HepG2 (cell line): ENCODE results near the gene CCDC38. TPM values are rescaled to one million over a fixed set of nuclear protein-coding genes. Genes with fewer than 3 reads are reported as not detected.

Experiments
- ARID2 ChIP-seq: sonication (generic); formaldehyde crosslinking; IDR thresholded peaks from 2 replicates; pipeline ENCODE4 v1.8.1; 2022; ENCODE audit warnings: mild to moderate bottlenecking, missing genetic modification reagents, borderline replicate concordance
- BRD4 ChIP-seq: sonication (generic); formaldehyde crosslinking; IDR thresholded peaks from 2 replicates; pipeline ENCODE4 v1.4.0; 2020; ENCODE audit warnings: missing genetic modification reagents
- ESRRA ChIP-seq: sonication (generic); formaldehyde crosslinking; IDR thresholded peaks from 2 replicates; pipeline ENCODE4 v1.5.1; 2020; ENCODE audit warnings: mild to moderate bottlenecking, low read depth, missing genetic modification reagents
- FOSL2 ChIP-seq: sonication (generic); formaldehyde crosslinking; IDR thresholded peaks from 2 replicates; pipeline ENCODE4 v1.4.0; 2020; ENCODE audit warnings: missing genetic modification reagents
- GATAD2A ChIP-seq: IDR thresholded peaks from 2 replicates; pipeline ENCODE4 v1.6.1; 2016
- HNF1A ChIP-seq, 2 experiments: sonication (generic) in 1 of 2; formaldehyde crosslinking in 1 of 2; IDR thresholded peaks; 2 replicates each; pipeline versions ENCODE4 v1.4.0 to v1.6.1; 2016 to 2020; ENCODE audit warnings: borderline replicate concordance in 1 of 2, low read depth in 1 of 2, mild to moderate bottlenecking in 1 of 2, missing genetic modification reagents in 1 of 2
- KMT2B ChIP-seq: IDR thresholded peaks from 2 replicates; pipeline ENCODE4 v1.6.1; 2016; ENCODE audit warnings: missing genetic modification reagents, missing compliant biosample characterization
- MAF1 ChIP-seq: sonication (generic); formaldehyde crosslinking; IDR thresholded peaks from 2 replicates; pipeline ENCODE4 v1.5.0; 2020; ENCODE audit warnings: missing genetic modification reagents, borderline replicate concordance
- MBD4 ChIP-seq: IDR thresholded peaks from 2 replicates; pipeline ENCODE4 v1.6.1; 2012; ENCODE audit warnings: low read length, inconsistent platforms, borderline replicate concordance
- MEIS1 ChIP-seq: sonication (generic); formaldehyde crosslinking; IDR thresholded peaks from 2 replicates; pipeline ENCODE4 v1.9.0; 2021; ENCODE audit warnings: mild to moderate bottlenecking, missing genetic modification reagents, moderate library complexity, borderline replicate concordance
- NCOA2 ChIP-seq: sonication (generic); formaldehyde crosslinking; IDR thresholded peaks from 2 replicates; pipeline ENCODE4 v1.8.0; 2022; ENCODE audit warnings: inconsistent platforms
- NFYC ChIP-seq: IDR thresholded peaks from 2 replicates; pipeline ENCODE4 v1.6.1; 2016; ENCODE audit warnings: missing genetic modification reagents, missing compliant biosample characterization
- REST ChIP-seq, 2 experiments: IDR thresholded peaks; 2 replicates each; pipeline ENCODE4 v1.6.1; 2011 to 2012; ENCODE audit warnings: low read length in 2 of 2, borderline replicate concordance in 1 of 2, low read depth in 1 of 2, mild to moderate bottlenecking in 1 of 2, moderate library complexity in 1 of 2
- SMC3 ChIP-seq: IDR thresholded peaks from 2 replicates; pipeline ENCODE4 v1.6.1; 2011; ENCODE audit warnings: low read length, improper control_type of control experiment
- SP1 ChIP-seq, 2 experiments: fragments of 450-650 bp in 1 of 2; sonication (generic) in 1 of 2; formaldehyde crosslinking in 1 of 2; IDR thresholded peaks; 2 replicates each; pipeline versions ENCODE4 v1.4.0 to v1.6.1; 2016 to 2020; ENCODE audit warnings: missing genetic modification reagents in 1 of 2
- TBP ChIP-seq: sonication (generic); formaldehyde crosslinking; IDR thresholded peaks from 2 replicates; pipeline ENCODE4 v1.5.0; 2020; ENCODE audit warnings: missing genetic modification reagents
- ZEB1 ChIP-seq: IDR thresholded peaks from 2 replicates; pipeline ENCODE4 v1.6.1; 2012; ENCODE audit warnings: mild to moderate bottlenecking, low read depth, inconsistent platforms; ENCODE audit not compliant: insufficient replicate concordance
- ZNF234 ChIP-seq: sonication (generic); formaldehyde crosslinking; conservative IDR thresholded peaks from 2 replicates; pipeline ENCODE4 v1.5.1; 2020; ENCODE audit warnings: mild to moderate bottlenecking, missing genetic modification reagents
- ZNF335 ChIP-seq: sonication (generic); formaldehyde crosslinking; IDR thresholded peaks from 2 replicates; pipeline ENCODE4 v1.4.0; 2020; ENCODE audit warnings: missing genetic modification reagents
- ZNF546 ChIP-seq: sonication (generic); formaldehyde crosslinking; conservative IDR thresholded peaks from 2 replicates; pipeline ENCODE4 v1.8.1; 2023; ENCODE audit warnings: mild to moderate bottlenecking, missing genetic modification reagents
- ZNF7 ChIP-seq: IDR thresholded peaks from 2 replicates; pipeline ENCODE4 v1.6.1; 2016; ENCODE audit warnings: missing biosample characterization, missing genetic modification reagents
- ZNF761 ChIP-seq: sonication (generic); formaldehyde crosslinking; conservative IDR thresholded peaks from 2 replicates; pipeline ENCODE4 v1.4.0; 2020; ENCODE audit warnings: mild to moderate bottlenecking, missing genetic modification reagents
- ZNF850 ChIP-seq: sonication (generic); formaldehyde crosslinking; conservative IDR thresholded peaks from 2 replicates; pipeline ENCODE4 v1.9.0; 2021; ENCODE audit warnings: mild to moderate bottlenecking, missing genetic modification reagents
- ZSCAN30 ChIP-seq: sonication (generic); formaldehyde crosslinking; IDR thresholded peaks from 2 replicates; pipeline ENCODE4 v1.5.0; 2020; ENCODE audit warnings: mild to moderate bottlenecking, missing genetic modification reagents
- polyA plus RNA-seq, 8 experiments: library from polyadenylated mRNA; depleted of rRNA in 3 of 8; stranded (reverse) in 7 of 8; unstranded in 1 of 8; fragments of >200 nt; fragmentation: Illumina TruSeq in 4 of 8; extraction: Trizol in 4 of 8; gene quantifications; 2 replicates each; pipeline versions ENCODE4 v1.2.1 to v1.2.3, GENCODE V29; 2011 to 2016; ENCODE audit warnings: low read depth in 4 of 8, missing spikeins in 1 of 8, mixed read lengths in 1 of 8; ENCODE audit not compliant: insufficient read depth in 1 of 8
- total RNA-seq, 5 experiments: library from RNA; depleted of rRNA; stranded (reverse); fragments of >200 nt; fragmentation: Illumina TruSeq; extraction: Trizol; gene quantifications; 2 replicates each; pipeline ENCODE4 v1.2.3, GENCODE V29; 2016; ENCODE audit warnings: low read depth in 1 of 5

CCDC38 gene
- total and polyA plus RNA-seq, 2 of the 13 experiments (the other 11 are each of a cell fraction or from before 2014, with no cell fraction given): 0.24 to 0.32 TPM

GRCh38 chr12:95949477-95950206 lies 7.2 kb upstream of the CCDC38 start (continued):
- TF ChIP-seq FOSL2 (CRISPR knock-in tag) (peak; percentile 36; the same call in 1 of the 2 replicates), SMC3 (no peak), ZSCAN30 (no peak), ARID2 (CRISPR knock-in tag) (0 out of 2 replicates have a peak, but pooled peaks have one; percentile 31), ZNF546 (no peak), ZNF850 (CRISPR knock-in tag) (no peak), ZNF335 (CRISPR knock-in tag) (0 out of 2 replicates have a peak, but pooled peaks have one; percentile 28), ZEB1 (peak; percentile 82), MBD4 (peak; percentile 57; the same call in 1 of the 2 replicates), ZNF7 (CRISPR knock-in tag) (no peak), NCOA2 (CRISPR knock-in tag) (peak; percentile 98), BRD4 (CRISPR knock-in tag) (no peak), REST (IDR thresholded peaks at IDR 0.05; ENCODE audit: borderline replicate concordance in 1 of 2, low read depth in 1 of 2, low read length in 2 of 2) (peak in 1 of 2 experiments; percentile 76; a peak in 2 of 4 replicates), MAF1 (CRISPR knock-in tag) (no peak), HNF1A (IDR thresholded peaks at IDR 0.05; ENCODE audit: low read depth) (peak; percentile 67; the same call in 1 of the 2 replicates), HNF1A (CRISPR knock-in tag; IDR thresholded peaks at IDR 0.05; ENCODE audit: borderline replicate concordance) (peak; percentile 89), KMT2B (CRISPR knock-in tag) (no peak), ZNF761 (CRISPR knock-in tag) (no peak), SP1 (IDR thresholded peaks at IDR 0.05) (no peak), SP1 (CRISPR knock-in tag; IDR thresholded peaks at IDR 0.05) (no peak), GATAD2A (CRISPR knock-in tag) (peak; percentile 95), NFYC (no peak), ZNF234 (CRISPR knock-in tag) (no peak), ESRRA (CRISPR knock-in tag) (no peak; the same call in 1 of the 2 replicates), MEIS1 (CRISPR knock-in tag) (no peak), TBP (CRISPR knock-in tag) (no peak)
